Suppressor macrophage treated with lipopolysaccharide for 4 hours (primary cell): Measurements from ENCODE around the gene RPL39.
"Not testable (repeated sequence)": the region's sequence is repeated elsewhere in the genome, so short reads cannot be mapped to it uniquely, and the experiment has no call there.

ENCODE experiments used
- DNase-seq: peaks from one replicate; pipeline ENCODE4 v3.0.0-alpha.2; 2020

RPL39 gene

DNA sequence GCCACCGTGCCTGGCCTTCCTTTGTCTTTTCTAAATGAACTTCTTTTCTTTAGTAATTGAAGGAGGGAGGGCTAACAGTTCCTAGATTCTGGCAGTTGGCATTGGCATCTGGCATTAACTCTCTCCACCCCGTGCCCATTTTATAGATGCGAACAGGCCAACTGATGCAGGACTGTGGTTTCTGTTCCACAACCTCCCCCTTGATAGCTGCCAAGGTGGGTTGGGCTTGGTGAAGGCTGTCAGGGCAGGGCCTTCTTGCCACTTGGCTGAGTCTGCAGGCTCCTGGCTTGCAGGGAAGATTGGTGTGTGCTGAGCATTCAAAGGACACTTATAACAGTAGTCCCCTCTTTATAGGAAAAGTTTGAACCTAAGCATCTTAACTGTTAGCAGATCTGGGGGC, 28.7 kb downstream of the RPL39 start:
- DNase-seq: no peak

DNA sequence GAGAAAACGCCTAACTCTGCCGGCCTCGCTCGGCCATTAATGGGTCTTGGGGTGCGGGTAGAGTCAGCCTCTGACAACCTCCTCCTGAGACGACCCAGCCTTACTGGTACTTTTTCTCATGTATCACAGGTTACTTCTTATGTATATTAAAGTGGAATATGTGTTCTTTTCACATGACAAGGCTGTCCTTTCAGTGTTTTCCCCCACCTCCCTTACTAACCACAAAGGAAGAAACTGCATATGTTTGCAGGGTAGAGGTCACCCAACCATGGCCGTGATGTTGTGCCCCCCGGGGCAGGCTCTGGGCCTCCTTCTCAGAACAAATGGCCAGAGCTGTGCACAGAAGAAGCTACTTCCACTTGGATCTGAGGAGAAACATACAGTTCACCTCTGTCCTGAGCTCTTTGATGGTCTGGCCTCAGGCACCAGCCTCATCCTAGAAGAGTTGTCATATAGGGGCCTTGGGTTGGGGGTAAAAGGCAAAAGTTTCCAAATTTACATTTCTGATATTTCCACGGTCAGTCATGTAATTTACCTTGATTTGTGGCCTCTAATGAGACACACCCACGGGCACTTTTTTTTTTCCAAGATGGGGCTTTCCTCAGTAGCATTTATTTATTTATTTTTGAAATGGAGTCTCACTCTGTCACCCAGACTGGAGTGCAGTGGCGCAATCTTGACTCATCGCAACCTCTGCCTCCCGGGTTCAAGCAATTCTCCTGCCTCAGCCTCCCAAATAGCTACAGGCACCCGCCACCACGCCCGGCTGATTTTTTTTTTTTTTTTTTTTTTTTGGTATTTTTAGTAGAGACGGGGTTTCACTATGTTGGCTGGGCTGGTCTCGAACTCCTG, 31.2 kb downstream of the RPL39 start:
- peak; percentile 52 for DNase-seq

DNA sequence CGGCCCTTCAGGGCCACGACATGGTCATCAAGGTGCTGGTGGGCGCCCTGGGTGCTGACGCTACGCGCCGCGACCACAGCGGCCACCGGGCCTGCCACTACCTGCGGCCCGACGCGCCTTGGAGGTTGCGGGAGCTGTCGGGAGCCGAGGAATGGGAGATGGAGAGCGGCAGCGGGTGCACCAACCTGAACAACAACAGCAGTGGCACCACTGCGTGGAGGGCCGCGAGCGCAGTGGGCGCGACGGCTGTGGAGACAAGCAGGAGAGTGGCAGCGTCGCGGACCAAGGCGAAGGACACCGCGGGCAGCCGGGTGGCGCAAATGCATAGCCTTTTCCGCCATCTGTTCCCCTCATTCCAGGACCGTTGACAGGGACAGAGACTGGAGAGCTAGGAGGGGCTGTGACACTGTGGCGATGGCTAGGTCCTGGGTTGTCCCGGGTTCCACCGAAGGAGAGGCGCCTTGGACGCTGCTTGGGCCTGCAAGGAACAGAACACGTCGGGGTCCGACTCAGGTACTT, 32.1 kb downstream of the RPL39 start:
- DNase-seq: no peak

DNA sequence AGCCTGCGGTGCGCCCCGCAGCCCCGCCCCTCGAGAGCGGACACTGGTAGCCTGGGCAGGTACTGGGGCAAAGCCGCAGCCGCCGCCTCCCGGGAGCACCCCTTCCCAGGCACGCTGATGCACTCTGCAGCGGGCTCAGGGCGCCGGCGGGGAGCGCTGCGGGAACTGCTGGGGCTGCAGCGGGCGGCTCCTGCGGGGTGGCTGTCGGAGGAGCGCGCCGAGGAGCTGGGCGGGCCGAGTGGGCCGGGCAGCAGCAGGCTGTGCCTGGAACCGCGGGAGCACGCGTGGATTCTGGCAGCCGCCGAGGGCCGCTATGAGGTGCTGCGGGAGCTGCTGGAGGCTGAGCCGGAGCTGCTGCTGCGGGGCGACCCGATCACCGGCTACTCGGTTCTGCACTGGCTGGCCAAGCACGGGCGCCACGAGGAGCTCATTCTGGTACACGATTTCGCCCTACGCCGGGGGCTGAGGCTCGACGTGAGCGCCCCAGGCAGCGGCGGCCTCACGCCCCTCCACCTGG, 32.6 kb downstream of the RPL39 start:
- no peak for DNase-seq

DNA sequence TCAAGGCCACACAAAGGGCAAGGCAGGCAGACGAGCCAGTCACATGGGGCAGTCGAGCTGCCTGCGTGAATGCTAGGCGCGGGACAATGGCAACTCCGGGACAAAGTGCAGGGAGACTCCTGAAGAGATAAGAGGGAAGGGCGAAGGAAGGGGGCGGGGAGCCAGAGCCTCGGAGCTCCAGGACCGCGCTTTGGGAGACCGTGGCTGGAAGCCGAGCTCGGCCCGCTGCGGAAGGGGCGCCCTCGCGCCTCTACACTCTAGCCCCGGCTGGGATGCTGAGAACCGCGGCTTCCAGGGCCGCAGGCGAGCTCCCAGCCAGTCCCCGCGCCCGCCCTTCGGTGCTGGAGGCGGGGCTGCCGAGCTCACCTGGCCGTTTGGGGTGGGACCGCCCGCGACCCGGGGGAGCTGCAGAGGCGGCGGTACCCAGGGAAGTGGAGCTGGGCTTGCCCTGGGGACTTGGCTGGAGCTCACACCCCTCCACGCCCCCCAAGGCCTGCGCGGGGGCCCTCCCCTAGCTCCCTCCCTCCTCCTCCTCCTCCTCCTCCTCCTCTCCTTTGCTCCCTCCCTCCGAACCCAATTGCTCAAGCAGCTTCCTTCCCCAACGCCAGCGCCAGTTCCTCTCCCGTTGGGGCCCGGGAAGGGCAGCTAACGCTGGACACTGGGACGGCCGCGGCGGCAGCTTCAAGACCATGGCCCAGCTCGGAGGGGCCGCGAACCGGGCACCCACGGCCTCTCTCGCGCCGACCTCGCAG, 33.3 kb downstream of the RPL39 start, which contains the start of gene SOWAHD:
SOWAHD (plus strand) TSS at position 610 of the 752 bp plus-strand sequence; CDS start at position 690, 80 bp downstream.
- no peak for DNase-seq

DNA sequence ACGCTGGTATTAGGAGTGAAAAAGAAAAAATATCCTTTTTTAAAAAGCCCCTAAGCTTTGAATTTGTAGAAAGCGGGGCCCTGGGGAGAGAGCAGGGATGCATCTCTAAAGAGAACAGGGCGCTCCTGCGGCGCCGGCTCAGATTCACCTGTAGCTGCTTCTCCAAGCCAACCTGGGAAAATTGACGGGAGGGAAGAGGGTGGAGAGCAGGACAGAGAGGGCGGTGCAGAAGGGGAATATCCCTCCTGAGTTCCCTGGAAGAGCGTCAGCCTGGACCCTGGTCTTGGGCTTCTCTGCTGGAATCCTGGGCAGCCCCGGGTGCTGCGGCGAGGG, 33.8 kb downstream of the RPL39 start:
- no peak for DNase-seq

DNA sequence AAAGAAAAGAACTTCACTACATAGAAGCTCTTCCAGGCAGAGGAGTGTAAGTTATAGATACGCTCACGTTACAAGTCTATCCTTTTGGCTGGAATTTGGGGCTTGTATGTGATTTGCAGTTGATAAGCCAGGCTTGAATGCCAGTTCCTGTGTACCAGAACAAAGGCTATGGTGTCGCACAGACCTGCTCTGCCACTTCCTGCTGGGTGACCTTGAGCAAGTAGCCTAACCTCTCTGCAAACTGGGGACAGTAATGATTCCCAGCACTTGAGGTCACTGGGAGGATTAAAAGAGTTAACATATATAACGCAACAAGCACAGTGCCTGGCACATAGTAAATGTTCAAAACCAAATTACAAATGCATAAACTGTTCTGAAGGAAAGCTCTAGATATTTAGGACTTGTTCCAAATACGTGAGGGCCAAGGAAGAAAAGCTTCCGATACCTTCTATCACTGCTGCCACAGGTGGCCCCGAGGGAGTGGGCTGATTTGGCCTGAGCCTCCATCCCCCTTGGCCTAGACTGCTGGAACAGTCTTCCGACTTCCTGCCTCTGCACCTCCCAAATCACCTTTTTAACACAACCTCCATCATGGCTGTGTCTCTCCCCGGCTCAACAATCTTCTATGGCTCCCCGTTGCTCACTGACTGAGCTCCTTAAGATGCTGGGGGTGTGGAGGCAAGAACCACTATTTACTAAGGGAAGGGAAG, 34.3 kb downstream of the RPL39 start:
- DNase-seq: no peak

DNA sequence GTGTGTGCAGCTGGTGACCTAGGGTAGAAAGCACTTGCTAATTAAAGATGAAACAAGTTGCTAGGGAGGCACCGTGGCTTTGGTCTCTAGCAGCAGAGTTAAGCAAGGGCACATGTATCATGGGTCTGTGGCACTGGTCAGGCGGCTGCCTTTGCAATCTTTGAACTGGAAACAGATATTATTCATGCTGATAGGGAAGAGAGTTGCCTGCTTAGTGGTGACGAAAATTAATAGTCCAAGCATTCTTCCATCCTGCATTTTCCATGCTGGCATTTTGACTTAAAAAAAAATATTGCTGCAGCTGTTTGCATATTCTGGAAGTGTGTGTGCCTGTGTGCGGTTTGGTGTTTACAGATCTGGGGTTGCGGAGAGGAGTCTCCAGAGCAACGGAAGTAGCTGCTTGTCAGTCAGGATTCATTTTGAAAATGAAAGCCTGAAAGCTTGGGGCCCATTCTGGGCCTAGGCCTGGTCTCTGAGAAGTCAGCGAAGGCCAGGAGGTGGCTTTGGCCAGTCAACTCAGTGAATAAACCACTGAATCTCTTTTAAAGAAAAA, 35.4 kb downstream of the RPL39 start:
- DNase-seq: peak; percentile 68

DNA sequence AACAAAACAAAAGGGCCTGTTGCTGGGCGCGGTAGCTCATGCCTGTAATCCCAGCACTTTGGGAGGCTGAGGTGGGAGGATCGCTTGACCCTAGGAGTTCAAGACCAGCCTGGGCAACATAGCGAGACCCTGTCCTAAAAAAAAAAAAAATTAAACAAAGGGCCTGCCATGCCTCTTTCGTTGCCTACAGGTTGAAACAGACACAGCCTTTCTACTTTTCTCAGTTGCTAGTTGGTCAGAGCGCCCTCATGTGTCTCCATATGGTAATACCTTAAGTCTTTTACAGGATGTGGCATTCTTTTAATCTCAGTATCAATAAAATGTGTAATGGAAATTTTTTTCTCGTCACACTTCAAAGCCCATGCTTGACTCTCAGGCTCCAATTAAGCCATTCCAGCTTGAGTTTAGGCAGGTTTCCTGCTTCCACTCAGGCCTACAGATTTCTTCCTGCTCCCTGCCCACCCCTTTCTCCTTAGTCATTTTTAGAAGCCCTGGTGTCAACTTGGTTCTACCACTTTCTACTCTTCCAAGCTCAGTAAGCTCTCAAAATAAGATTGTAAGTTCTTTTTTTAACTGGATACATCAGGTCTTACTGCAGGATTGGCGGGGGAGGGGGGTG, 37.7 kb downstream of the RPL39 start:
- no peak for DNase-seq

DNA sequence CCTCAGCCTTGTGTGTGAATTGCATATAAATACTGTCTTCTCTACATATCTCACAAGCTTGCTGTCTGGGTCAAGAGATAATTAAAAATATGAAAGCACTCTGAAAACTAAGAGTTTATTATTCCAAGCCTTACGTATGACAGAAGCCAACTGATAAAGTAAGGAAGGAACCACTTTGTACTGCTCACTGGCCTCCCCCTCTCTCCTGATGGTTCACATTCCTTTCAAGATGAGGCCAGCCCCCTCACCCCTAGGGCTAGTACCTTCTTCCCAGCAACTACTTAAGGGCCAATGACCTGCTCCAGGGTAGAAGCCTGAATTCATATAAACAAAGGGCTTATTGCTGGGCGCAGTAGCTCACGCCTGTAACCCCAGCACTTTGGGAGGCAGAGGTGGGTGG, 38.4 kb downstream of the RPL39 start:
- no peak for DNase-seq

DNA sequence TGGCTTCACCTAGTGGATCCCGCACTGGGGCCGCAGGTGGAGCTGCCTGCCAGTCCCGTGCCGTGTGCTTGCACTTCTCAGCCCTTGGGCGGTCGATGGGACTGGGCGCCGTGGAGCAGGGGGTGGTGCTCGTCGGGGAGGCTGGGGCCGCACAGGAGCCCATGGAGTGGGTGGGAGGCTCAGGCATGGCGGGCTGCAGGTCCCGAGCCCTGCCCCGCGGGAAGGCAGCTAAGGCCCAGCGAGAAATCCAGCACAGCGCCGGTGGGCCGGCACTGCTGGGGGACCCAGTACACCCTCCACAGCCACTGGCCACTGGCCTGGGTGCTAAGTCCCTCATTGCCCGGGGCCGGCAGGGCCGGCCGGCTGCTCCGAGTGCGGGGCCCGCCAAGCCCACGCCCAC, 40.7 kb downstream of the RPL39 start:
- not testable (repeated sequence) for DNase-seq

DNA sequence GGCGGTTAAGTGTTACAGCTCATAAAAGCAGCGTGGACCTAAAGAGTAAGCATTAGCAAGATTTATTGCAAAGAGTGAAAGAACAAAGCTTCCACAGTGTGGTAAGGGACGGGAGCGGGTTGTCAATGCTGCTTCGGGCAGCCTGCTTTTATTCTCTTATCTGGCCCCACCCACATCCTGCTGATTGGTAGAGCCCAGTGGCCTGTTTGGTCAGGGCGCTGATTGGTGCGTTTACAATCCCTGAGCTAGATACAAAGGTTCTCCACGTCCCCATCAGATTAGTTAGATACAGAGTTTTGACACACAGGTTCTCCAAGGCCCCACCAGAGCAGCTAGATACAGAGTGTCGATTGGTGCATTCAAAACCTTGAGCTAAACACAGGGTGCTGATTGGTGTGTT, 41.3 kb downstream of the RPL39 start:
- DNase-seq: not testable (repeated sequence)

DNA sequence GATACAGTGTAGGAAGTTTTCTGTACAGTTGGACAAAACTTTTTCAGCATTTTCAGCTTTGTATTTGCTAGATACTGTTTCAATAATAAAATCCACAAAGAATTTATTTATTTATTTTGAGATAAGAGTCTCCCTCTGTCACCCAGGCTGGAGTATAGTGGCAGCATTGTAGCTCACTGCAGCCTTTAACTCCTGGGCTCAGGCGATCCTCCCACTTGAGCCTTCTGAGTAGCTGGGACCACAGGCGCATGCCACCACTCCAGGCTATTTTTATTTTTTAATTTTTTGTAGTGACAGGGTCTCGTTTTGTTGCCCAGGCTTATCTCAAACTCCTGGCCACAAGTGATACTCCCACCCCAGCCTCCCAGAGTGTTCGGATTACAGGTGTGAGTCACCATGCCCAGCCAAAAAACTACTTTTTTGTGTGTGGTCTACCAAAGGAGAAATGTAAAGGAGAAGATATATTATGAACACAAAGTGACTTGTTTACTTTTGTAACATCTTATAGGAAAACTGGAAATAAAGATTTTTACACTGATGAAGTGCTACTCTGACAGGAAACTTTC, 46.1 kb downstream of the RPL39 start:
- DNase-seq: no peak

DNA sequence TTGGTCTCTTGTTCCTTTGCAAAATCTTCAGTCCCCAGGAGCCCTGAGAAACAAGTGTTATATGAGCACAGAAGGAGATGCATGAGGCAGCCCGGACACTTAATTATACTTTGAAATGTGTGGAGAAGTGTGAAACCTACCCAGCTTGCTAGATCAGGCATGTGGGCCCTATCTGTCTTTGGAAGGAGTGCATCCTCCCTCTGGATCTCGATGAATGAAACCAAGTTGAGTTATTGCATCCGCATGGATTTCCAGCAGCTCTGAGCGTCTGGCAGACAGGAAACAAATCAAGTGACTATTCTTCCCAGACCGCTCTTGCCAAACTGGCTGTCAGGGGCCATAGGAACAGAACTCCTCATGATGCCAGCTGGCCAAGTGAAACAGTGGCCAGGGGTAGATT, 52.7 kb downstream of the RPL39 start:
- no peak for DNase-seq
